COR-L47 (cell line): Measurements from ENCODE around the gene MTUS2.

Experiments
- DNase-seq: peaks from one replicate; lab custom pipeline; 2025; lab: John Stamatoyannopoulos, UW

The MTUS2 gene

DNA sequence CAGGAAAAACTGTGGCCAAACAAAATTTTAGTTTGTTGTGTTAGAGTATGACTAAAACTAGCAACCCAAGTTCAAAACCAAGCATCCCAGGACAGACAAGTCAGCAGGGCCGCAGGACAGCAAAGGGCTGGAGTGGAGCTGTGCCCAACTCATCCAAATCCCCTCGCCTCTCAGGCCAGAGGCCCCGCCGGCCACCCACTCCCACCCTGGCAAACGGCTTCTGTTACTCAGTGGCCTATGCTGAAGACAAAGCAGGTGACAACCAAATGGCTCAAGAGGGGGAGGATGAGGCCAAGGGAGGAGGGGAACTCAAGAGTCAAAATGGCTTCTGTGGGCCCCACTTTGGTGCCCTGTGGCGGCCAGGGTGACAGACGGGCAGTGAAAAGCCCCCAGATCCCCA is 705.6 kb downstream of the MTUS2 start:
- DNase-seq = no peak

DNA sequence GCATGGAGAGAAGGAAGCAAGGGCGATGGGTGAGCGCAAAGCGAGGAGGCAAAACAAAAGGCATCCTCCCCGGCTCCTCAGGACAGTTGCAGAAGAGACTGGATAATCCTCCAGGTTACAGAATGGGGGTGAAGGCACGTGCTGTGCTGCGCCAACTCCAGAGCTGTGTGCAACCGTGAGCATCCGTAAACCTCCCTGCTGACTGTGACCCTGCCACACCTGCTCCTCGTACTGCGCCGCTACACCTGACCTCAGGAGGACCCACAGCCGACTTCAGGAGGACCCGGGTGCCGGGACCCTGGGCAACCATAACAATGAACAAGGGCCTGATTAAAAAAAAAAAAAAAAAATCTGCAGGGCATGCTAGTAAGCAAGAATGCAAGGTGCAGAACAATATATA is 706.6 kb downstream of the MTUS2 start:
- no peak for DNase-seq

DNA sequence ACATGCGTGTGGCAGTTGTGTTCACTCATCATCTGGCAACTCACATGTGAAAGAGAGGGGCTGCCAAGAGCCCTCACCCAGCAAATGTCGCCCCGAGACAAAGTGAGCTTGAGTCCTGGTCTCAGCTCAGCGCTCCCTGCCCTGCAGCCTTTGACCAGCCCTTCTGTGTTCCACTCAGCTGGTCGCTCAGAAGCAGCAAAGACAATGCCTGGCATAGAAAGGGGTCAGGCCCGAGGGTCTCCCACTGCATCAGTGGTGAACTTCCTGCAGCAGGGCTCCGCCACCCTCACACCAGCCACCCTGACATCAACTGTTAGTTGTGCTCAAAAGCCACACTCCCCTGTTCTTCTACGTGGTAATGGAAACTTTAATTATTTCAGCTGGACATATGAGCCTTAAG is 707.4 kb downstream of the MTUS2 start:
- no peak for DNase-seq

DNA sequence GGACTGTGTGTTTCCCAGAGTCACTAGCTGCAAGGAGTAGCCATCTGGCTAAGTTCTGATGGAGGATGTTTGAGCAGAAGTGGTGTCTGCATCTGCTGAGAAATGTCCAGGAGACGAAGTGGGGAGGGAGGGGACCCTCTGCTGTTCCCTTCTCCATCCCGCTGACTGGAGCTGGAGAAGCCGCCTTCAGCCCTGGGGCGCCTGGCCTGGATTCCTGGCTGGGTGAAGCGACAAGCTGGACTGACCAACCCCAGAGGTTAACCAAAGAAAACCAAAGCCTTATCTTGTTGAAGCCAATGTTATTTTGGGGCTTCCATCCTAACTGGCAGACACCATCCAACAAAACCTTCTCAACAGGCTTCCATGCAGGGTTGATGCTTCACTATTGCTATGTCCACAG is 707.8 kb downstream of the MTUS2 start:
- no peak for DNase-seq

DNA sequence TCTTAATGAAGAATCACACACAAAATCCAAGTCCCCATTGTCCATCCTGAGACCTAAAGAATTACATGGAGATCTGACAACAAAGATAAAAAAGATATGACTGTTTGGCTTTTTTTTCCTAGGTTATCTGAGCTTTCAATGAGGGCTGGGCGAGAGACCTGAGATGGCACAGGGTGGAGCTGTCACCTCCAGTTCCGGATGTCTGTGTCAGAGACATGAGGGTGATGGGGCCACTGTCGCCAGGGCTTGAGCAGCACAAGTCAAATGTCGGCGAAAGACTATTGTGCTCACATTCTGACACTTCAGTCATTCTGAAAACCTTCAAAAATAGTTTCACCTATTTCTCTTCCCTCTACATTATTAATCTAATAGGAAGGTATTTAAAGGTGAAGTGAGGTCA is 709.6 kb downstream of the MTUS2 start:
- DNase-seq = no peak

DNA sequence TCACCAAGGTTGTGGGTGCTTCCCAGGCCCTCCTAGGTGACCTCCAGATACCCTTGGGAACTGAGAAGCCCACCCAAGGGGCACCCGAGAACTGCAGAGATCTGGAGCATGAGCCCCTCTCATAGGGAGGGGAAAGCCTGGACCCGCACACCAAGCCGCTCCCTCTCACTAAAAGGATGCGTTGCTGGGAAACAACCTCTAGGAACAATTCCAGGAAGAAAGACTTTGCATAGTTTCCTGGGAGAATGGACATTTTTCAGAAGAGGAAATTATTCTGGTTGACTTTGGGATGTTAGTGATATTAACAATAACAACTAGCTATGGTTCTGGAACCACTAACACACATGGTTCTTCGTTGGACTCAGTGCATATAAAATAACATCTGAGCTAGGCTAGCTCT is 710.8 kb downstream of the MTUS2 start:
- DNase-seq = no peak

DNA sequence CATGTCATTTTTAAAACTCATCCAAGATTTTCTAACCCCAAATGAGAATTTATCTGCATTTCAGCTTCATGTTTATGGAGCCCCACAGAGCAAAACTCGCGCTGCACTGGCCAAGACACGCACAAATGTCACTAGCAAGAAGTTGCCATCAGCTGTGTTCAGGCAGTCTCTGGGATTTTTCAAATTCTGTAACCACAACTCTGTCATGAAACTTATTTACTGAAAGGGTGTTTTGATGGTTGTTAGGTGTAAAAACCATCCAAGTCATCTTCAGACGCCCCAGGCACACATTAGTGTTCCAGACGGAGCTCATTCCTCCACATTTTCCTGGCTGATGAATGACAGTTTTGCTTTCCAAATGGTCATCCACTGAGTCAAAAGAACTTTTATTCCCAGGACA is 712.0 kb downstream of the MTUS2 start:
- DNase-seq = no peak

DNA sequence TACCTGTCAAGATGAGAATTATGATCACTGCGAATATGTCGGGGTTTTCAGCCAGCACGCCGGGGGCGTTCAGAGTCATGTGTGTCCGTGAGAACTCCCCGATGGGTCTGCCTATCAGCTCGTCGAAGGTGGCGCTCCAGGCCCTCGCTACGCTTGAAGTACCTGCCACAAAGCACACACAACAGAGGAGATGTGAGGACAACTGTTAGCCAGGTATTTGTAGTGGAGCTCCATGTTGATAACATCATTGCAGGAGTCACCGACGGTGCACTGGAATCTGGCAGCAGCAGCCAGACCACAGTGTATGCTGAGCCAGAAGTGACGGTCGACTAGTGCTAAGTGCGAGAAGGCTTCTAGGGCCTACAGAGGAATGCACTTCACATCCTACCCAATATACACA is 712.7 kb downstream of the MTUS2 start:
- DNase-seq = no peak

DNA sequence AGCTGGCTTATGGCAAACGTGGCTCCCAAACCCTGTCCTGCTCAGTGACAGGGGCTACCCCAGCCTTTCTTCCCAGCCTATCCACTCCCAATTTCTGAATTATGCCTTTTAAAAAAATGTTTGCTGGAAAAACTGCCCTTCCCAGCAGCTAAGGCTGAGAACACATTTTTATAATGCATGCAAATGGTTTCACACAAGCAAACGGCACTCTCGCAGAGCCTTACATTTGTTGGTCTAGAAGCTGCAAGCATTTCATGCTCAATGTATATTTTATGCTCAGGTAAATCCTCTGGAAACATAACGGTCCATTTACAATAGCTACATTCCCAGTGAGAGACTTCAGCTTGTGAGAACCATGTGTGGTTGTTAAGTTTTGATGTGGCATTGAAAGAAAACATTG is 713.9 kb downstream of the MTUS2 start:
- DNase-seq = no peak

DNA sequence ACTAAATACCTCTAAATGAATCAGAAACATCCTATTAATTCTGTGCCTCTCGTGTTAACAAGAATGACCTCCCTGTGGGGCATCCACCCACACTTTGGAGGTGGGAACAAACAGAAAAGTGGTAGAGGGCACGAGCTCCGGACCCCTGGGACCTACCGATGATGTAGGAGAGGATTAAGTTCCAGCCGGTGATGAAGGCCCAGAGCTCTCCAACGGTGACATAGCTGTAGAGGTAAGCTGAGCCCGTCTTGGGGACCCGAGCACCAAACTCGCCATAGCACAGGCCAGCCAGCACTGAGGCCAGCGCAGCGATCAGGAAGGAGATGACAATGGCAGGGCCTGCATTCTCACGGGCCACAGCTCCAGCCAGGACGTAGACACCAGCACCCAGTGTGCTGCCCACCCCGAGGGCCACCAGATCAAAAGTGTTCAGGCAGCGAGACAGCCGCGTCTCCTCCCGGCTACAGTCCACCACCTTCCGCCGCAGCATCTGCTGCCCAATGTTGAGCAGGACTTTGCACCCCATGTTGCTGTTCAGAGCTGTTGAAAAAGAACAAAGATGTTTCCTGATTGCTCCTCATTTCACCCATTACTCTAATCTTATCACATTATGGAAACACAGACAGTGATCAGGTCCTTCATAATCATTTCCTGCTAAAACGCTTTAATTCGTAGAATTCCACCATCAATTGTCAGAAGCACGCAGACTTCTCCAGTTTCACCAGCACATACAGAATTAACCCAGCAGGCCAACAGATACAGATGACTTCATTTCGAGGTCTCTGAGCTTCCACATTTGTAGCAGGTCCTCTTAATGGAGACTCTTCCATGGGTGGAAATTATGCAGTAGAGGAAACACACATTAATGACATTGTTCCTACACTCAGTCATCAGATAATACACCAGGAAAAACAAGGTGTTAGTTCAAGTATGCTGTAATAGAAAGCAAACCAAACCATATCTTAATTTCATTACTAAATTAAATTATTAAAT is 715.8 kb downstream of the MTUS2 start:
- DNase-seq = no peak

DNA sequence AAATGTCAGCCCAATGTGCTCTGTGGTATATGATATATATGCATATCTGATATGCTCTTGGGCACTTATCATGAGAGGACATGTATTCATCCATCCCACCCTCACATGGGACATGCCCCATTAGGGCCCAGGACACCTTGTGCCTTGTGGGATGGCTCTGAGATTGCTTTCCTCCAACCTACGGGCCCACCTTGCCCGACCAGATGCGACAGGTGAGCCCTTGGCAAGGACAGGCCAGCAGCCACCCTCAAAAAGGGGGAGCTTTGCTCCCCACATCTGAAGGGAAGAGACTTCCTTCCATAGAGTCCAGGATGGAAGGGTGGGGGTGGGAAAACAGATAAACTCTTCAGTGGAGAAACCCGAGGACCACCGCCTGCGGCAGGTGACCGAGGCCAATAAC is 716.7 kb downstream of the MTUS2 start:
- no peak for DNase-seq

DNA sequence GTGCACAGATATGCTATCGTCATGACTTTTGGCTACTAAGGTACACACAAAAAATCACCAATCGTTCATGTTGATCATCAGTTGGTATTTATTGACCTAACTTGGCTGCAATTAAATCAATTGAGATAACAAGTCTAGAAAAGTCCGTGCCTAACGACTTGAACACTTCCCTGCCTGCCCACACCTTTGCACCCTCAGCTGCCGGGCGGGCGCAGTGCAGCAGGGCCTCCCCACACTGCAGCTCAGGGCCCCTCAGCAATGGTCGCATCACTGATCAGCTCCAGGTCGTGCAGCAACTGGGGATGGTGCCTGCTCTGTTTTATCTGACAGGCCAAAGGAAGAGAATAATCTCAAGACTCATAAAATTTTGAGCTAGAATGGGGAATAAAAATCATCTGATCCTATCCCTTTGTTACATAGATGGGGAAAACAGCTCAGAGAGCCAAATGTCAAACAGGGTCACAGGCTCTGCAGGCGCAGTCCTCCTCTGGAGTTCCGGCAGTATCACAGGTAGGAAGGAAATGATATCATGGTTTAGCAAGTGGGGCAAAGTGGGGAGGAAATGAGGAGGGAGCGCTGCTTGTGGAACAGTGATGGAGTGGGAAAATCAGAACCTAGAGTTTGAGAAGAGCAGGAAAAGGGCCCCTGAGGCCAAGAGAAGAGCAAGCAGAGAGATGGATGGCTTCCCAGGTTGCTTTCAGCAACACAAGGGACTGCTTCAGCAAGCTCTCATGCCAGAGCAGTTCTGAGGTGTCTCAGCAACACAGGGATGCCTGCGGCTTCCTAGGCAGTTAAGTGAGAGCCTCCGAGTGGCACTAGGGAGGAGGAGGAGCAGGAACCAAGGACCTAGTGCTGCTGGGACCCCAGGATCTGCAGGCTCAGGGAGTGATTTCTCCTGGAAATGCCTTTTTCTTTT is 717.9 kb downstream of the MTUS2 start:
- no peak for DNase-seq

DNA sequence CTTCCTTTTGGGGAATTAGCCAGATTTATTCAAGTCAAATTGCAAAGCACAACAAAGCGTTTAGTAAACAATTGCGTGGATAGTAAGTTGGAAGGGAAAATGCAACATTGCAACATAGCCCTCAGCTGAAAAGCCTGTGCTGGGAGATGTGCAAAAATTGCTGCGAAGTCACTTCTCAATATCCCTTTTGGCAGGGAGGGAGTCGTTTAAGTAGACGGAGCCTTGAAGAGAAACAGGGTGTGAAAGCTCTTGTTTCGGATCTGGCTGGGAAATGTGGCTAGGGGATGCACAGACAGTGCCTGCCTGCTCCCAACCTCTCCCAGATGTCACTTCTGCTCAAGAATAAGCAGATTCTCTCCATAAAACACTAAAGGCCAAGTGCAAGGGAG is 718.5 kb downstream of the MTUS2 start:
- no peak for DNase-seq

DNA sequence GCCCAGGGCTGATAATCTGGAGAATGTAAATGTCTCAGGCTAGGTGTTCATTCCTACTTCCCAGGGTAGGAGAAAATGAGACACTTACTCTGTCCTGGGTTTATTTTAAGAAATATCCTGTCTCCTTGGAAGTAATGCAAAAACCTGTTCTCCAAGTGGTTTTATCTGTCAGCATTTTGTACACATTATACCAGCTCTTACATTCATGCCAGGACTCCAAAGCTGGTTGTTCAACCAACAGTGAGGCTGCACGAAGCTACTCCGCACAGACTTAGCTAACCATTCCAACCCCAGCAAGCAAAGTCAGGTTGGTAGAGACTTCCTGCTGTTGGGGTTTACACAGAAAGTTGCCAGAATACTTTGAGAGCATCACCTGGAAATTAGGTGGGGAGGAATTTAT is 719.7 kb downstream of the MTUS2 start:
- DNase-seq = no peak

DNA sequence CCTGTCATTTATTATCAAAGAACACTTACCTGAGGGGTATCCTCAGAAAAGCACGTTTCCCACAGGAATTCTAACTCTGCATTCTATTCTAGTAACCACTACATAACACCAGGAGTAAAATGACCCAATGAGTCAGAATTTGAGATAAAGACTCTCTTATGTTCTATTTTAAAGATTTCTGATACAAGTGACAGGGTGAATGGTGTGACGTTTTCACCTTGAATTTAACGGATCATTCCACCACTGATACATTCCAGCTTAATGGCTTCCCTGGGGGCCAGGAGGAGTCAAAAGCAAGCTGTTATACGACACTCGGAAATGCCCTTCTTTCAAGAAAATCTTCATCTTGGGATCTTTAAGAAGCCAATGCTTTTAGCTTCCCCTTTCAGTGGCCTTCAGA is 720.2 kb downstream of the MTUS2 start:
- DNase-seq = no peak

DNA sequence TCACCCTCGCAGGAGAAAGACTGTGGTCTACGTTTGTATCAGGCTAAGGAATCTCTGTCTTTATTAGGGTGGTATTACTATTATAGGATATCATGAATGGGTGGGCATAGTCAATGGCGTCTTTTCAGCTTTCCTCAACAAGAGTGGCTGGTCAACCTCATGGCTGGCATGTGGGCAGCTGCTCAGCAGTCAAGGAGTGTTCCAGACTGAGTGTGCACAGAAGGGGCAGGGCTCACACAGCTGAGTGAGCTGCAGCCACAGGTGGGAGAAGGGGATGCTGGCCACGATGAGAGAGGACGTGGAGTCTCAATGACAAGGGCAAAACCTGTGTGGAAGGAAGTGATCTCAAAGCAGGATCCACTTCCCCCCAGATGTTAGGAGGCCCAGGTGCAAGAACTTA is 720.7 kb downstream of the MTUS2 start:
- no peak for DNase-seq

DNA sequence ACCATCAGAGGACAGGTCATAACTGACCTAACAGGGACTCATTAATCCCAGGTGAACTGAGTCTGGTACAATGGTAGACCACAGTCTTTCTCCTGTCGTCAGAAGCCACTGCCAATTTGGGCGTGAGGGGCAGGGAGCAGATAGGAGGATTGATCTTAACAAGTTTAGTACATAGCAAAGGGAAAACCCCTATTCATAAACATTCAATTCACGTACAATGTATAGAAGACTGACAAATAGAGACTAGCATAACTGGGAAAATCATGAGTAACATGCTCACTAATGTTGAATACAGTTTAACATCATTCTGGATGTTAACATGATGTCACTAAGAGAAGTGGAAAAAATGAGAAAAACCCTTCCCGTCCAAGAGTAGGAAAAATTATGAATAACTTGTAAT is 721.3 kb downstream of the MTUS2 start:
- DNase-seq = no peak

DNA sequence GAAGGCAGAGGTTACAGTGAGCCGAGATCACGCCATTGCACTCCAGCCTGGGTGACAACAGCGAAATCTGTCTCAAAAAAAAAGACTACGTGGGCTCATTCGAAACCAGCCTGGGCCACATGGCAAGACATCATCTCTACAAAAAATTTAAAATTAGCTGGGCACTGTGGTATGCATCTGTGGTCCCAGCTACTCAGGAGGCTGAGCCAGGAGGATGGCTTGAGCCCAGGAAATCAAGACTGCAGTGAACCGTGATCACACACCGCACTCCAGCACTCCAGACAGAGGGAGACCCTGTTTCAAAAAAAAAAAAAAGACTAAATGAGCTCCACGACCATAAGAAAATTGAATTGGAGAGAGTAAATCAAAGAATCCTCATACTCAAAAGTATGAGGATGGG is 722.2 kb downstream of the MTUS2 start:
- DNase-seq = no peak

DNA sequence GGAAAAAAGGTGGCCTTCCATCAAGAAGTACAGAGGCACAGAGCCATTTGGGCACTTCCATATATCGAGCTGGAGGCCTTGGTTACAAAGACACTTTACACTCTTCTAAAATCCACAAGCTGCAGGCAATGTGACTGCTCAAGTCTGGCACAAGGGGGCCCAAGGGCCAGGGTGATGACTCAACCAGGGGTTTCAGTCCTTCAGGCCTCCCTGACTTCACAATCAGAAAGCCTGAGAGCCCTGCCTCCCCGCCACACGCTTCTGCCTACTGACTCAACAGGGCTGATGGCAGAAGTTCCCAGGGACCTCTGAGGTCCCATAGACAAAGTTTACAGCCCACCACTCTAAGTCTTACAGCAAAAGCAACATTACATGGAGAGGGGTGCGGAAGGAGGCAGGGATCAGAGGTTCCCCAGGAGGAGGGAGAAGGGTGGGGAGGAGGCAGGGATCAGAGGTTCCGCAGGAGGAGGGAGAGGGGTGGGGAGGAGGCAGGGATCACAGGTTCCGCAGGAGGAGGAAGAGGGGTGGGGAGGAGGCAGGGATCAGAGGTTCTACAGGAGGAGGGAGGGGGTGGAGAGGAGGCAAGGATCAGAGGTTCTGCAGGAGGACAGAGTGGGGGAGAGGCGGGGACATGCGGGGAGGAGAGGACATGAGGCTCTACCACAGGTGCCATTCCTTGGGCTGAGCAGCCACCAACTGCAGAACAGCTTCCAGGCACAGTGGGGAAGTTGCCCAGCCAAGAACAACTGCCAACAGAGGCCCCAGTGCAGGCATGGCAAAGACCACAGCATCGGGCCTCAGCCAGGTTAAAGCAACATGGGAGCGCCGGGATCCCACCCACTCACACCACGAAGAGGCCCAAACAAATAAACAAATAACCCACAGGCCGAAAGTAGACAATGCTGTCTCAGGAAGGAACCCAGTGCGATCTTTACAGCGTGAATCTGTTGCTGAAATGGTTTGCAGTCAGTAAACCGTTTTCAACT is 723.4 kb downstream of the MTUS2 start:
- no peak for DNase-seq

DNA sequence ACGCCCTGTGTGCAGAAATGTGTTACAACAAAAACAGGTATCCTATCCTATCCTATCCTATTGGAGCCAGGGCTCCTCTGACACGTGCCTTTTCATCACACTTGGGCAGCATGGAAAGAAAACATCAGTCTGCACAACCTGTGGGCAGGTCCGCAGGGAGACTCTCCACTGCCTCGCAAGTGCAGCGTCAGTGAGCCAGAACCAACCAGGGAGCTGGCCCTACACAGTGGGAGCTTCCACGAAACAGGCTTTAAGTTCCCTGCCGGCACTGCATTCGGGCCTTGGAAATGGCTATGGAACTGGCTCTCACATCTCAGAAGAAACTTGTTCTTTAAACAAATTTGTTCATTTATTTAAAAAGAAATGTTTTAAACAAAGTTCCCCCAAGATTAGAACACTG is 725.8 kb downstream of the MTUS2 start:
- DNase-seq = no peak

DNA sequence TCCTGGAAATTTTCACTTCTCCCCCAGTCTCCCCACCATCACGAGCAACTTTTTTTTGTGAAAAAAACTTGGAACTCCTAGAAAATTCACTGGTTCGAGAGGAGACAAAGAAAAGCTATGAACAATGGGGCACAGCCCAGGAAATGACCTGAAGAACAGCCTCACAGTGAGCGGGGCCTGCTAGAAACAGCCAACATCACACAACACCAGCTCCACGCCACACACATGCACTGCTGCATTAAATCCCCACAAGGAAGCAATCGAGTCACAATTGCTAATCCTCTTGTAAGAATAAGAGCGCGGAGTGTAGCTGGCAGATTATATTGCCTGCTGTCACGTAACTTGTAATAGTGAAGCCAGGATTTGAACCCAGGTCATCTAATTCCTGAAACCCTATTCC is 726.5 kb downstream of the MTUS2 start:
- DNase-seq = no peak

DNA sequence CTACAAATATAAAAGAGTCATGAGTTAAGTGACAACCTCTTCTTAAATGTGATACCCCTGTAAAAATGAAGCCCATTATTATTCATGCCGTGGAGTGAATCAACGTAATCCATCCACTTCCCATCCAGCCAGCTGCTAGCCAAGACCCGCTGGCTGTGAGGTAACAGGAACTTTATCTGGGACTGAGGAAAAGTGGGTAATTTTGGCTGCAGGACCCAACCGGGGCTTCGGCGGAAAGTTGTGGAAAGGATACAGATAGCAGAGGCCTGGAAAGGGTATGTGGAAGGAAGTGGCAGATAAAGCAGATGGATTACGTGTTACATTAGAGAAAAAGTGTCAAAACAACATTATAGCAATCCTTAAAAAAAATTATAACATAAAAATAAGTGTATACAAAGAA is 727.0 kb downstream of the MTUS2 start:
- no peak for DNase-seq
